IgD-negative memory B cell (primary cell): ENCODE data around the gene FBLN1. TPM values are rescaled to one million over a fixed set of nuclear protein-coding genes. Genes with fewer than 3 reads are reported as not detected.
A peak's percentile ranks its signal among the peaks of the same experiment; 100 is the strongest.
"Not testable (repeated sequence)": the region's sequence is repeated elsewhere in the genome, so short reads cannot be mapped to it uniquely, and the experiment has no call there.

ENCODE experiments used
- H3K27ac Mint-ChIP-seq, 3 donors: one replicate each; pipeline ENCODE4 v1.8.0; 2020 to 2022; ENCODE audit warnings: mild to moderate bottlenecking in 3 of 3, mixed read lengths in 3 of 3, moderate library complexity in 1 of 3
- H3K27me3 Mint-ChIP-seq: one replicate; pipeline ENCODE4 v1.8.0; 2021; ENCODE audit warnings: mixed read lengths
- H3K36me3 Mint-ChIP-seq: one replicate; pipeline ENCODE4 v1.8.0; 2020; ENCODE audit warnings: mild to moderate bottlenecking, mixed read lengths
- H3K4me1 Mint-ChIP-seq, 3 donors: one replicate each; pipeline ENCODE4 v1.8.0; 2020 to 2022; ENCODE audit warnings: mixed read lengths in 3 of 3, mild to moderate bottlenecking in 1 of 3
- H3K4me3 Mint-ChIP-seq, 4 donors: one replicate each; pipeline ENCODE4 v1.8.0; 2020 to 2022; ENCODE audit warnings: mild to moderate bottlenecking in 4 of 4, mixed read lengths in 4 of 4, moderate library complexity in 3 of 4
- H3K9me3 Mint-ChIP-seq, 3 donors: one replicate each; pipeline ENCODE4 v1.8.0; 2020 to 2021; ENCODE audit warnings: mixed read lengths in 3 of 3, mild to moderate bottlenecking in 1 of 3
- polyA plus RNA-seq: library from polyadenylated mRNA; unstranded; fragments of 300-500 nt; fragmentation: Illumina TruSeq; gene quantifications from one replicate; pipeline ENCODE4 v1.2.3, GENCODE V29; 2021

Gene FBLN1
- polyA plus RNA-seq, 1 donor from 2014 or later: not detected

DNA sequence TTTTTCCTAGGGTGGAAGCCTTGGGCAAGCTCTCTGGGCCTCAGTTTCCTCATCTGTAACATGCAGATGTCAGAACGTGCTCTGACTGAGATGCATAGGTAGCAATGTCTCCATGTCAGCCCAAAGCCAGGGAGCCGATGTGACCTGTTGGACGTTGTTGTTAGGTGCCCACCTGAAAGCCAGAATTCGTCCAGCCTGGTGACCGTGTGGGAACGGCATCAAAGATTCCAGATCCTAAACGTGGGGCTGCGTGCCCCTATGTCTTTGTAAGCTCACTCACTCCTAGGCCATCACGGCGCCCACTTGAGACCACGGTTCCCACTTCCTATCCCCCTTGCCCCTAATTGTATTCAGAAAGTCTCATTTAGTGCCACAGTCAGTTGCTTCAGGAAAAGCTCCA is 48.2 kb downstream of the FBLN1 start:
- Mint-ChIP-seq H3K36me3 (no peaks in the 10 kb centered on the region), H3K4me1 (no peaks in the 10 kb centered on the region), H3K27me3 (peaks cover 8% of the 10 kb centered on the region), H3K4me3 (no peak overlapping the region), H3K27ac (no peak overlapping the region), H3K9me3 (no peaks in the 10 kb centered on the region)

DNA sequence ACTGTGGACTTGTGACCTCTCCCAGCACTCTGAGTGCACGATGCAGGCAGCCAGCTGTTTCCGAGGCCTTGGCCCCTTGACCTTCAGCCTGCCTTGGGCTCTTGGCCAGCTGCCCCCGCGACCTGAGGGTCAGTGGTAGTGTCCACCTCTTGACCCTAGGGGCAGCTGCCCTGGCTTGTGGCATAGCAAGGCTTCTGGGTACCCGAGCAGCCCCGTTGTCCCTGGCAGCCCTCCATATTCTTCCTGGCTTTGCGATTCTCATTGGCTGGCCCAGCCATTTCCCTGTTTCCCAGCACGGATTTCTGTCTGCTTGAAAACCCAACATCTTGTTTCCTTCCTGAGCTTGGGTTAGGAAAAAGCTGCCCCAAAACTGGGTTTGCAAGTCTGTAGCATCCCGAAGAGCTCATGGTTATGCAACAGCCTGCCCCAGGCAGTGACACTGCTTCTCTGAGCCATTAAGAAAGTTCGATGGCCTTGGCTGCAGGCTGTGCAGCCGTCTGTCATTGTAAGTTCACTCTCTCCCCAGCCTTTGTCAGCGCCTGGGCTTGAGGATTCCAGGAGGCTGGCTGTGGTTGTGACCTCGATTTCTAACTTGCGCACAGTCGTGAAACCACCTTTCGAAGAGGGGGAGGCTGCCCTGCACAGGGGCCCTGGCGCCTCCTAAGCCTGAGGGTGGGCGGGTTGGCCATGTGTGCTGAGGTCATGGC is 48.8 kb downstream of the FBLN1 start:
- Mint-ChIP-seq H3K27me3 (peaks cover 10% of the 10 kb centered on the region), H3K9me3 (no peaks in the 10 kb centered on the region), H3K27ac (no peak overlapping the region), H3K4me1 (no peaks in the 10 kb centered on the region), H3K36me3 (no peaks in the 10 kb centered on the region), H3K4me3 (no peak overlapping the region)

DNA sequence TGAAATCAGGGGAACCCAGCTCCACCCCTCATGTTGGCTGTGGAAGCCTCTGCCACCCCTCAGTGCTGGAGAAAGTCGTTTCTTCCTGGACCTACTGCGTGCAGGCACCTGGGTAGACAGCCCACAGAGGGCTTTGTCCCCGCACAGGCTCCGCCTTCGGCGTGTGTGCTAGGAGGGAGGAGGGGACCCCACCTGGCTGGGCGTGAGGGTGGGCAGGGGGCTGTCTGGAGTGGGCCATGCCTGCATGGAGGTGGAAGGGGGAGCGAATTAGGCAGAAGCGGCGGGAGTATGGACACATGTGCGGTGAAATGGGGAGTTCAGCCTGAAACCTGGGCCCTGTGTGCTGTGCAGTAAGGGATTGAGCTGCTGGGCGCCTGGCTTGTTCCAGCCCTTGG is 49.3 kb downstream of the FBLN1 start:
- Mint-ChIP-seq H3K9me3 (no peaks in the 10 kb centered on the region), H3K36me3 (no peaks in the 10 kb centered on the region), H3K4me1 (no peaks in the 10 kb centered on the region), H3K4me3 (no peak overlapping the region), H3K27ac (no peak overlapping the region), H3K27me3 (peaks cover 14% of the 10 kb centered on the region)

DNA sequence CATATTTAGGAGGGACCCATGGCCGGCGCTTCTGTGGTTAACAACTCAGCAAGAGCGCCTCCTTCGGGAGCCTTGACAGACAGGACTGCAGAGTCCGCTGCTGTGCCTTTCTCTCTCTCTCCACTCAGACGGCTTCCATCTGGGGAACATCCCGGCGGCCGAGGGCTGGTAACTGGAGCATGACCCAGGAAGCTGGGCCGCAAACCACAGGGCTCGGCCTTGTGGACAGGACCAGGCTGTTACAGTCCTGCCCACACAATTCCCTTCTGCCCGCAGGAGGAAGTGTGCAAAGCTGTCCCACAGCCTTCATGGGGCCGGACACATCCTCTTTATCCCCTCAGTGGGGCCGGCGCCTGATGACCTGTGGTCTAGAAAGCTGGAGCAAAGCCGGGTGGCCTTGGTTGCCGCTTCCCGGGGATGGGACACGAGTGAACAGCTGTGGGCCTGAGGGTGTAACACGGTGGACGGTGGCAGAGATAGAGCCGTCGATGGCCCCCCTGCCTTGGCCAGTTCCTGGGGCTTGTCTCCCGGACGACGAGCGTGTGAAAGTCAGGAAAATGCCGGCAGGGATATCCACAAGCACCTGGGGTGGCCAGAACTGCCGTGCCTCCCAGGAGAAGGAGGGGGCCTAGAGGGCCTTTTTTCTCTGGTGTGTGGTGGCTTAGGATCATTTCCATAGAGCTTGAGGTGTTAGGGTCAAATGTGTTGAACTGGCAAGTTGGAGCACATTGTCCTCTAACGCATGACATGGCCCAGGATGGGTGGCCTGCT is 50.1 kb downstream of the FBLN1 start:
- peaks cover 16% of the 10 kb centered on the region for H3K27me3 Mint-ChIP-seq
- H3K9me3 Mint-ChIP-seq: no peaks in the 10 kb centered on the region
- H3K4me3 Mint-ChIP-seq: no peak overlapping the region
- no peak overlapping the region for H3K27ac Mint-ChIP-seq
- H3K4me1 Mint-ChIP-seq: no peaks in the 10 kb centered on the region
- no peaks in the 10 kb centered on the region for H3K36me3 Mint-ChIP-seq

DNA sequence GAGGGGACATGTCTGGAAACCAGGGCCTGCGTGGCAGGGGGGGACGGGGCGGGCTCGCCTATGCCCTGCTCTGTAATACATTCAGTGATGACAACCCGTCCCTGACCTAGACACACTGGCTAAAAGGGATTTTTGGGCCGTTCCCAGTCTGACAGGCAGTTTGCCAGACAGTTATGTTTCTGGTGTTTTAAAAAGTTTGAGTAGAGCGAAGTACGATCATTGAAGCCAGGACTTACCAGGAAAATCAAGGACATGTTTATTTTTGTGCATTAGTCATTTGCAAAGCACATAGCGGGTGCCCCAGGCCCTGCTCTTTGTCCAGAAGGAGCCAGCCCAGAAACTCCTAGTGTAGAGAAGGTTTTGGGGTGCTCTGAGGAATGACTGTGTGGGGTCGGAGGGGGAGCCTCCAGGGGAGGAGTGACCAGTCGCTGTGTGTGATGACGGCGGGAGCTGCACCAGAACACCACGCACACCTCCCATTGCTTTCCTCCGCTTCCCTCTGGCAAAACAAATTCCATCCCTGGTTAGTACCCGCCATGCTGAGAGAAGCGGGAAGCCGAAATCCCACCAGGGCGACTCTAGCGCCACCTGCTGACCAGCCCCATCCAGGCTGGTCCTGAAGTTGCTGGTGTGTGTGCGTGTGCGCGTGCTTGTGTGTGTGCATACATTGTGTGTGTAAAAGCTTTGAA is 50.8 kb downstream of the FBLN1 start:
- H3K27me3 Mint-ChIP-seq: peaks cover 16% of the 10 kb centered on the region
- peak overlapping the region in 1 of 3 donors; percentile 80 for H3K27ac Mint-ChIP-seq
- no peak overlapping the region for H3K4me3 Mint-ChIP-seq
- no peaks in the 10 kb centered on the region for H3K4me1 Mint-ChIP-seq
- no peaks in the 10 kb centered on the region for H3K9me3 Mint-ChIP-seq
- no peaks in the 10 kb centered on the region for H3K36me3 Mint-ChIP-seq

DNA sequence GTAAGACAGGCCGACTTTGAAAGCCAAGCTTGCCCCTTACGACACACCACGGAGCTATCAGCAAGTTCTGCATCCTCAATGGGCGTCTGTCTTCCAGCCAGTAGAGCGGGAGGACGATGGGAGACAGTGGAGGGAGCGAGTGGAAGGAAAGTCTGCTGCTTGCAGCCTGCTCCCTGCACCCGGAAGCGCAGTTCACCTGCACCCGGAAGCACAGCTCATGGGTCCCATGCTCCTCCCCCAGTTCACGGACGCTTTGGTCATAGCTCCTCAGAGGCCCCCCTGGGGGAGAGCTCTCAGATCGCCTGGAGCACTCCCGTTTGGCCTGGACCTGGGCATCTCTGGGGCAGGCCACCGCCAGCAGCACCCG is 51.3 kb downstream of the FBLN1 start:
- Mint-ChIP-seq H3K36me3 (no peaks in the 10 kb centered on the region), H3K4me1 (no peaks in the 10 kb centered on the region), H3K27me3 (peaks cover 16% of the 10 kb centered on the region), H3K4me3 (no peak overlapping the region), H3K9me3 (no peaks in the 10 kb centered on the region), H3K27ac (peak overlapping the region in 1 of 3 donors; percentile 80)

DNA sequence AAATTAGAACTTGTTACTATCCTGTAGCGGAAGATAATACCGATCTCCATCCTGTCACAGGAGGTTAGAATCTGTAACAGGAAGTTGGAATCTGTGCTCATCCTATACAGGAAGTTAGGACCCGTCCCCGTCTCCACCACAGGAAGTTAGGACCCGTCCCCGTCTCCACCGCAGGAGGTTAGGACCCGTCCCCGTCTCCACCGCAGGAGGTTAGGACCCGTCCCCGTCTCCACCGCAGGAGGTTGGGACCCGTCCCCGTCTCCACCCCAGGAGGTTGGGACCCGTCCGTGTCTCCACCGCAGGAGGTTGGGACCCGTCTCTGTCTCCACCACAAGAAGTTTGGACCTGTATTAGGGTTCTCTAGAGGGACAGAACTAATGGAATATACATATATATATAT is 52.2 kb downstream of the FBLN1 start:
- peaks cover 16% of the 10 kb centered on the region for H3K27me3 Mint-ChIP-seq
- H3K4me3 Mint-ChIP-seq: no peak overlapping the region
- peaks cover 0 to 1% (median under 1%) of the 10 kb centered on the region in 3 donors for H3K9me3 Mint-ChIP-seq
- no peaks in the 10 kb centered on the region for H3K36me3 Mint-ChIP-seq
- no peak overlapping the region for H3K27ac Mint-ChIP-seq
- H3K4me1 Mint-ChIP-seq: no peaks in the 10 kb centered on the region

DNA sequence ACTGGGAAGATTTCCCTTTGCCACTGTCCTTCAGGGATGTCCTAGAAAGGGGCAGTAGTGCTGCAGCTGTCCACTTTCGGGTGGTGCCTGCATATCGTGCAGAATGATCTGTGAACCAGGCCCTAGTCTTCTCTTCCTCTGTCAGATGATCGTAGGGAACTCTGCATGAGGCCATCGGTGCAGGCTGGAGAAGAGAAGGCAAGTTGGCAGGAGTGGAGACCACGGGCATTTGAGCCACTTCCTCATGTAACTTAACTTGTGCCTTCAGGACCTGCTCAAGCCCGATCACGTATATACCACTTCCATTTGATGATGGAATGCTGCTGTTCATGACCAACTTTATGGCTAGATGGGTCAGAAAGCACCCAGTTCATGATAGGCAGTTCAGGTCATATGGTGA is 55.2 kb downstream of the FBLN1 start:
- H3K36me3 Mint-ChIP-seq, H3K4me3 Mint-ChIP-seq, H3K27ac Mint-ChIP-seq, H3K4me1 Mint-ChIP-seq: not testable (repeated sequence)
- Mint-ChIP-seq H3K27me3 (peaks cover 18% of the 10 kb centered on the region), H3K9me3 (peaks cover 2 to 14% (median 11%) of the 10 kb centered on the region in 3 donors)

DNA sequence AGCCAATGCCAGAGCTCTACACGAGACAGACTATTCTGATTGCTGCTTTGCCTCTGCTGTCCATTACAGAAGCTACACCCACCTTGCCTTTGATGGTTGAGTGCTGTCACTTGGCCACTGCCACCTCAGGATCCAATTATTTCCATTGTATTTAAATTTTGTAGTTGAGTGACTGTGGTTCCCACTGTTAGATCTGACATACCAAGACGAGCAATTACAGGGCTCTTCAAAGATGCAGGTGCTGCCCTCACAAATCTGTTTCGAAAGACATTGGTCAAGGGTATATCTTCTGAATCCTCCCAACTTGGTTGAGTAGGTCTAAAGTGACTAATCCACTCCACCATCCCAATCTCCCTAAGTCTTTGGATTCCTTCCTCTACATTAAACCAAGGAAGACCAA is 57.4 kb downstream of the FBLN1 start:
- not testable (repeated sequence) for H3K27ac Mint-ChIP-seq, H3K36me3 Mint-ChIP-seq, H3K4me1 Mint-ChIP-seq, H3K4me3 Mint-ChIP-seq
- H3K27me3 Mint-ChIP-seq: peaks cover 18% of the 10 kb centered on the region
- peaks cover 2 to 14% (median 11%) of the 10 kb centered on the region in 3 donors for H3K9me3 Mint-ChIP-seq

DNA sequence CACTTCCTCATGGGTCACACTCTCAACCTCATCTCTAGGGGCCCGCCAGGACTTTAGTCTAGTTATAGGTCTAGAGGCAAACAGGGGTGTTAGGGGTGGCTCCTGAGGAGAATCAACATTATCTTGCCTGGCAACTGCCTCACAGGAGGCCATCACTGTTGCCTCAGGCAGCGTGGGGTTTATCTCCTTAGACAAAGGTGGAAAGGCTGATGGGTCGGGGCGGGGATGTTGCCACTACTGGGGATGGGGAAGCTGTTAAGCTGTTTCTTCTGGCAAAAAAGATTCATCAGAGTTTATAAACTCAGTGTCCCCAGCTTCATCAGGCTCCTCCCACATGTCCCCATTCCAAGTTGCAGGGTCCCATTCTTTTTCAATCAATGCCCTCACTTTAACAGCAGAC is 58.1 kb downstream of the FBLN1 start:
- peaks cover 2 to 14% (median 11%) of the 10 kb centered on the region in 3 donors for H3K9me3 Mint-ChIP-seq

DNA sequence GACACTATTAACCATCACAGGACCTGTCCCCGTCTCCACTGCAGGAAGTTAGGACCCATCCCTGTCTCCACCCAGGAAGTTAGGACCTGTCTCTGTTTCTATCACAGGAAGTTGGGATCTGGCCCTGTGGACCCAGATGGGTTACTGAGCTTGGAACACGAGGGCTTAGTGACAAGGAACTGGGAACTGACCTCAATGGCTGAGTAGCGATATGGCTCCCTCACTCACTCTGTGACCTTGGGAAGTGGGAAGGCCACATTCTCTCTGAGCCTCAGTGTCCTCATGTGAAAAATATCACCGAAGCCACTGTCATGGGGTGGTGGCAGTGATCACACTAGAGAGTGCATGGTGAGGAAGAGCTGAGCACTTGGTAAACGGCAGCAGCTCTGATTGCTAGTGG is 59.4 kb downstream of the FBLN1 start:
- H3K27me3 Mint-ChIP-seq: peaks cover 23% of the 10 kb centered on the region
- no peak overlapping the region for H3K4me3 Mint-ChIP-seq
- H3K36me3 Mint-ChIP-seq: no peaks in the 10 kb centered on the region
- no peak overlapping the region for H3K27ac Mint-ChIP-seq
- H3K4me1 Mint-ChIP-seq: no peaks in the 10 kb centered on the region
- peaks cover 2 to 14% (median 11%) of the 10 kb centered on the region in 3 donors for H3K9me3 Mint-ChIP-seq

More for the DNA sequence above, 58.1 kb downstream of the FBLN1 start:
- not testable (repeated sequence) for H3K27ac Mint-ChIP-seq, H3K4me1 Mint-ChIP-seq, H3K36me3 Mint-ChIP-seq
- Mint-ChIP-seq H3K27me3 (peaks cover 25% of the 10 kb centered on the region), H3K4me3 (peak overlapping the region in 1 of 4 donors; percentile 44)

DNA sequence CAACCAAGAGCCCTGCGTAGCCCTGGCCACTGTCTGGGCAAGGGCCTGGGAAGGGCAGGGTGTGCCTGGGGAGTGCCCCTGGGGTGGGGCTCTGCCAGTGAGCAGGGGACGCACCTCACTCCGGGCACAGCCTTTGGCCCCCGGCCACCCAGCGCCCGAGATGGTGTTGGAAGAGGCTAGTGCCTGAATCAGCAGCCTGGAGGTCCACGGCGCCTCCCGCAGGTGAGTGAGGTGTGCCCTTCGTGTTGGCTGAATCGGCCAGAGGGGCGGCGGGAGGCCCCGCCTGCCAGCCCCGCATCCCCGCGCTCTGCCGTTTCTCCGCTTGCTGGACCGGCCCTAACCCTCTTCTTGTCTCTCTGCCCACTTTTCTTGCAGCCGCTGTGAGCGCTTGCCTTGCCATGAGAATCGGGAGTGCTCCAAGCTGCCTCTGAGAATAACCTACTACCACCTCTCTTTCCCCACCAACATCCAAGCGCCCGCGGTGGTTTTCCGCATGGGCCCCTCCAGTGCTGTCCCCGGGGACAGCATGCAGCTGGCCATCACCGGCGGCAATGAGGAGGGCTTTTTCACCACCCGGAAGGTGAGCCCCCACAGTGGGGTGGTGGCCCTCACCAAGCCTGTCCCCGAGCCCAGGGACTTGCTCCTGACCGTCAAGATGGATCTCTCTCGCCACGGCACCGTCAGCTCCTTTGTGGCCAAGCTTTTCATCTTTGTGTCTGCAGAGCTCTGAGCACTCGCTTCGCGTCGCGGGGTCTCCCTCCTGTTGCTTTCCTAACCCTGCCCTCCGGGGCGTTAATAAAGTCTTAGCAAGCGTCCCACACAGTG is 60.1 kb downstream of the FBLN1 start:
- Mint-ChIP-seq H3K27ac (peak overlapping the region in 1 of 3 donors; percentile 12), H3K27me3 (peaks cover 21% of the 10 kb centered on the region), H3K36me3 (peaks cover 2% of the 10 kb centered on the region), H3K4me1 (peaks cover 0 to 2% (median 0%) of the 10 kb centered on the region in 3 donors), H3K4me3 (no peak overlapping the region), H3K9me3 (peaks cover 2 to 14% (median 11%) of the 10 kb centered on the region in 3 donors)

DNA sequence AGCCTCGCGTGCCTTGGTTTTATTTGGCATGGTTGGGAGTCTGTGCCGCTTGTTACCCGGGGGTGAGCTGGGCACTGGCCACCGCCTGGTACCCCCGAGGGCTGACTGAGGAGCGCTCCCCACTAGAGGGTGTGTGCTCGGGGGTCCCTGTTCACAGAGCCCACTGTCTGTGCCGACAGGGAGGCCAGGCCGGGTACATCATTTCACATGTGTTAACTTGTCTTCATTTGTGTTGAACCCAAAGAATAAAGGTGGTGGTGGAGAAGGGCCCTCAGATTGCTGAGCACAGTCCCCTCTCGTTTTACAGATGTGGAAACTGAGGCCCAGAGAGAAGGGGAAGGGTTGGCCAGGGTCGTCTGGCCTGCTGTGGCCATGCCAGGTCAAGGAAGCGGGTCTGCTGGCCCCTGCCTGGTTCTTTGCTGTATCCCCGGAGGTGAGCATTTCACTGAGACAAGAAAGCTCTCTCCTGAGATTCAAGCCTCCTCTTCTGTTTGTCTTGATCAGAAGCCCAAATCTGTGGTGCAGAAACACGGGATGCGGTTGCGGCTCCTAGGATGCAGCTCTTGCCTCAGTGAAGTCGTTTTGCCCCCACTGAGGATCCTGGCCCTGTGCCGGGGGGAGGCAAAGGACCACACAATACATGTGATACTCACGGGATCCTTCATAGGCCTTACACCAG is 60.8 kb downstream of the FBLN1 start:
- Mint-ChIP-seq H3K9me3 (peaks cover 2 to 14% (median 11%) of the 10 kb centered on the region in 3 donors), H3K27ac (no peak overlapping the region), H3K36me3 (peaks cover 2% of the 10 kb centered on the region), H3K4me3 (no peak overlapping the region), H3K27me3 (peaks cover 21% of the 10 kb centered on the region), H3K4me1 (peaks cover 0 to 2% (median 0%) of the 10 kb centered on the region in 3 donors)

DNA sequence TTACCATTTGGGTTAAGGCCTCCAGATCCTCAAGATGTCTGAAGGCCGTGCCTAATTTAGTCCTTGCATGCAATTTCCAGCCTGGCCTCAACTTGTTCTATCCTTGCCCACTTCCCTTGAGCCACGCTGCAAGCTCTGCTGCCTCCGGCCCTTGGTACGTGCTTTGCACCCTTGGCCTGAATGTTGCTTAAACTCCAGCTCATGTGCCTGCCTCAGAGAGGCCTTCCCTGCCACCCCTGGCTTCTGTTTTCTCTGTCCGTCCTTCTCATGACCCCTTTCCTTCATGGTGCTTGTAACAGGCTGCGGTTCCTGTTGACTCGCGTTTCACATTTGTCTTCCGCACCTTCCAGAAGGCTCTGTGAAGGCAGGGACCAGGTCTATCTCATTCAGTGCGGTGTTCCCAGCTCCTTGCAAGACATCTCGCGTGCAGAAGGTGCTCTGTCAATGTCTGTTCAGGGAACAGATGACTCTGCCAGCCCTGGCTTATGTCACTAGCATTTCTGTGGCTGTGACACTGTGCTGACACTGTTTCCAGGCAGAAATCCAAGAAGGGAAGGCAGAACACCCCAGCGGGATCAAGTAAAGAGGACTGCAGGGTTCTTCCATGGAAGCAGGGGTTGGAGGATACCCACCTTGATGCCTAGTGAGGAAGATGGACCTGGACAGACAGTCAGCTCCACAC is 61.8 kb downstream of the FBLN1 start:
- Mint-ChIP-seq H3K27ac (no peak overlapping the region), H3K9me3 (peaks cover 4 to 14% (median 11%) of the 10 kb centered on the region in 3 donors), H3K4me1 (peaks cover 0 to 2% (median 0%) of the 10 kb centered on the region in 3 donors), H3K27me3 (peaks cover 22% of the 10 kb centered on the region), H3K36me3 (peaks cover 2% of the 10 kb centered on the region), H3K4me3 (peak overlapping the region in 1 of 4 donors; percentile 14)
